Activated naive CD8-positive, alpha-beta T cell treated with anti-CD3 and anti-CD28 coated beads for 36 hours (primary cell): ENCODE measurements around the gene HIVEP1. TPM values are rescaled to one million over a fixed set of nuclear protein-coding genes. Genes with fewer than 3 reads are reported as not detected.
"Not testable (repeated sequence)": the region's sequence is repeated elsewhere in the genome, so short reads cannot be mapped to it uniquely, and the experiment has no call there.

Source experiments
- DNase-seq: peaks from one replicate; pipeline ENCODE4 v3.0.0; 2021
- H3K27ac Mint-ChIP-seq: one replicate; pipeline ENCODE4 v1.8.0; 2022; ENCODE audit warnings: mild to moderate bottlenecking, moderate library complexity, mixed read lengths
- H3K27me3 Mint-ChIP-seq: one replicate; pipeline ENCODE4 v1.8.0; 2022; ENCODE audit warnings: mild to moderate bottlenecking, mixed read lengths
- H3K36me3 Mint-ChIP-seq: one replicate; pipeline ENCODE4 v1.8.0; 2021; ENCODE audit warnings: mild to moderate bottlenecking, mixed read lengths
- H3K4me1 Mint-ChIP-seq: one replicate; pipeline ENCODE4 v1.8.0; 2021; ENCODE audit warnings: mixed read lengths
- H3K4me3 Mint-ChIP-seq: one replicate; pipeline ENCODE4 v1.8.0; 2022; ENCODE audit warnings: mild to moderate bottlenecking, moderate library complexity, mixed read lengths
- H3K9me3 Mint-ChIP-seq: one replicate; pipeline ENCODE4 v1.8.0; 2022; ENCODE audit warnings: mixed read lengths
- total RNA-seq, 2 experiments: library from RNA; stranded (reverse); gene quantifications; one replicate each; pipeline ENCODE4 v1.2.3, GENCODE V29; 2021

HIVEP1 gene
- total RNA-seq, 2 experiments from 2014 or later = 33.9 to 41.9 TPM

DNA sequence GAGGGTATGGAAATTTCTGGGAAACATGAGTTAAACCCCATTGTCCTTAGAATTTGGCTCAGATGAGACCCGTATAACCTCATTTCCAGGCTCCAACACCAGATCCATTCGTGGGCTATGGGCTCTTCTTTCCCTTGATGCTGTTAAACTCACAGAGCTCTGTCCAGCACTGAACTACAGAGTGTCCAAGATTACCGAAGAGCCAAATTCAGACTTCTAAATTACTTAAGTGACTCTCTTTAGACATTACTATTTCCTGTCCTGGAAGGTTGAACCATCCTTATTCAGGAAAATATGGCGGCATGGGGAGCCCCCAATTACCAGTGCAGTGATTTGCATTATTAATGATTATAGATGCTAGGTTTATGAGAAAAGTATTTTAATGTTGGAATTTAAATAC is 153.2 kb downstream of the HIVEP1 start:
- H3K27me3 Mint-ChIP-seq = no peaks in the 10 kb centered on the region
- H3K27ac Mint-ChIP-seq = no peak overlapping the region
- H3K4me1 Mint-ChIP-seq = peaks cover 22% of the 10 kb centered on the region
- peaks cover 25% of the 10 kb centered on the region for H3K36me3 Mint-ChIP-seq
- H3K4me3 Mint-ChIP-seq = no peak overlapping the region
- H3K9me3 Mint-ChIP-seq = no peaks in the 10 kb centered on the region
- no peak for DNase-seq

- peaks cover 22% of the 10 kb centered on the region for H3K4me1 Mint-ChIP-seq
- no peak for DNase-seq
- H3K9me3 Mint-ChIP-seq = no peaks in the 10 kb centered on the region
- H3K27ac Mint-ChIP-seq = no peak overlapping the region
- H3K4me3 Mint-ChIP-seq = no peak overlapping the region
- peaks cover 25% of the 10 kb centered on the region for H3K36me3 Mint-ChIP-seq
- H3K27me3 Mint-ChIP-seq = no peaks in the 10 kb centered on the region
Observed at GRCh38 chr6:12165722-12166280, 153.7 kb downstream of the HIVEP1 start.

DNA sequence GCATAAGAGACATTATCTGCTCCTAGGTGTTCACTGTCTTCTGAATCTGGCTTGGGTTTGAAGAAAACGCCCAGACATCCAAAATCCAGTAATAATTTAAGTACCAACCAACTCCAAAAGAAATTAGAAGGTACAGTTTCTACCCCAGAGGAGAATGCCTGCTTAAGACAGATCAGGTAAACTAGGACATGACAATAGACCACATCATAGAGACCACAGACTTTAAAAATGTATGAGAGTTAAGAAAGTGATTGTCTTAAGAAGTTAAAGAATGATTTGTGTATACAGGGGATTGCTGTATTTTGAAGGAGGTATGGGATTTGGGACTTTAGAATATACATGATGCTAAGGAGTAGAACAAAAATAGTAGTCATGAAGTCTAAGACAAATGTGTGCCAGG is 157.3 kb downstream of the HIVEP1 start:
- Mint-ChIP-seq H3K4me1 (peaks cover 5% of the 10 kb centered on the region), H3K27me3 (no peaks in the 10 kb centered on the region), H3K36me3 (peaks cover 4% of the 10 kb centered on the region), H3K9me3 (no peaks in the 10 kb centered on the region), H3K4me3 (no peak overlapping the region), H3K27ac (no peak overlapping the region)
- no peak for DNase-seq

DNA sequence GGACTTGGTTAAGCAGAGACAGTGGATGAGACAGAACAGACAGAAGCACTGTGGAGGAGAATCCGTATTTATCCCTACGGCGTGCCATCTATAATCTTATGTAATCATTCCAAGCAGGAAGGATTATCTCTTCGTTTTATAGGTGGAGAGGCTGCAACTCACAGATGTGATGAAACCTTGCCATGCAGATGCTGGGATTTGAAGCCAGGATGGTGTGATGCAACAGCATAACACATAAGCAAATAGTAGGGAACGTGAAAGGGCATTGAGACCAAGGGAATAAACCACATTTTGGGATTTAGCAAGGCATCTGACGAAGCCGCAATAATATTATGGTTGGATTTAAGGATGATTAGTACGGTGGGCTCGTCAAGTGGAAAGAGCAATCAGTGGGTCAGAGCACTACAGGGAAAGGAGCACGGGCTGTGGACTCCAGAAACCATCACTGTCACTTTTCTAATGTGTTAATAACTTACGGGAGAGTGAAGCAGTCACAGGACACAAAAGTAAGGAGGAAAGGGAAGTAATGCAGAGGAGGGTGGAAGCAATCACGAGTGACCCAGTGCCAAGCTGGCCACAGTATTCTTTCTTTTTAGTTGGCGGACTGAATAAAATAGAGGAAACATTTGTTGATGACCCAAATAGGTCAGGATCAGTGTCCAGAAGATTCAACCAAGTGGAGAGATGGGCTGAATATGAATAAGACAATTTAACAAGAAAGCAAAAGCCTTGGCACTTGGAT is 158.4 kb downstream of the HIVEP1 start:
- Mint-ChIP-seq H3K27me3 (no peaks in the 10 kb centered on the region), H3K36me3 (no peaks in the 10 kb centered on the region), H3K27ac (no peak overlapping the region), H3K4me3 (no peak overlapping the region), H3K4me1 (peaks cover 3% of the 10 kb centered on the region), H3K9me3 (no peaks in the 10 kb centered on the region)
- DNase-seq = no peak

GRCh38 chr6:12171717-12172116 is 159.6 kb downstream of the HIVEP1 start:
- Mint-ChIP-seq H3K27me3 (no peaks in the 10 kb centered on the region), H3K4me1 (peaks cover 3% of the 10 kb centered on the region), H3K36me3 (no peaks in the 10 kb centered on the region), H3K4me3 (no peak overlapping the region), H3K27ac (no peak overlapping the region), H3K9me3 (peaks cover under 1% of the 10 kb centered on the region)
- DNase-seq = no peak

GRCh38 chr6:12172572-12172971 is 160.5 kb downstream of the HIVEP1 start:
- no peak for DNase-seq
- peaks cover 4% of the 10 kb centered on the region for H3K9me3 Mint-ChIP-seq
- peaks cover 3% of the 10 kb centered on the region for H3K4me1 Mint-ChIP-seq
- no peak overlapping the region for H3K4me3 Mint-ChIP-seq
- no peaks in the 10 kb centered on the region for H3K36me3 Mint-ChIP-seq
- H3K27me3 Mint-ChIP-seq = no peaks in the 10 kb centered on the region
- no peak overlapping the region for H3K27ac Mint-ChIP-seq

DNA sequence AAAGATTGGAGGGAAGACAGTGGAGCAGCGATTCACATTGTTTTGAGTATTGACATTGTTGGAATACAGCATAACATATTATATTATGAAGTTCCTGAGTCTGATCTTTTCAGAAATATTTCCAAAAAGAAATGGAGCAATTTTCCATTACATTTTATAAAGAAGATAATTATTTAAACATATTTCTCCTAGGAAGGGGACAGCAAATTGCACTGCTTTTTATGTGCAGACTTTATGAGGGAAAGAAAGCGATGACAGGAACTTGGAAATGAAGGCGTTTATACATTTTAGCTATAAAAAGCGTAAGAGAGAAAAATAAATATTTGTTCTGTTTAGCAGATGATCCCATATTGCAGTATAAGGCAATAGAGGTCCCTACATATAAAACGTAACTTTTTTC is 161.1 kb downstream of the HIVEP1 start:
- H3K27ac Mint-ChIP-seq = no peak overlapping the region
- no peaks in the 10 kb centered on the region for H3K36me3 Mint-ChIP-seq
- DNase-seq = no peak
- H3K4me1 Mint-ChIP-seq = peaks cover 3% of the 10 kb centered on the region
- H3K4me3 Mint-ChIP-seq = no peak overlapping the region
- peaks cover 4% of the 10 kb centered on the region for H3K9me3 Mint-ChIP-seq
- no peaks in the 10 kb centered on the region for H3K27me3 Mint-ChIP-seq

- Mint-ChIP-seq H3K27me3 (no peaks in the 10 kb centered on the region), H3K4me1 (peaks cover 3% of the 10 kb centered on the region), H3K27ac (no peak overlapping the region), H3K4me3 (no peak overlapping the region), H3K36me3 (no peaks in the 10 kb centered on the region), H3K9me3 (peaks cover 4% of the 10 kb centered on the region)
- DNase-seq = no peak
Observed at GRCh38 chr6:12173661-12174060, 161.5 kb downstream of the HIVEP1 start.

GRCh38 chr6:12174878-12175277 is 162.8 kb downstream of the HIVEP1 start:
- Mint-ChIP-seq H3K27ac (no peak overlapping the region), H3K27me3 (no peaks in the 10 kb centered on the region), H3K4me3 (no peak overlapping the region), H3K4me1 (no peaks in the 10 kb centered on the region), H3K36me3 (no peaks in the 10 kb centered on the region), H3K9me3 (peaks cover 4% of the 10 kb centered on the region)
- no peak for DNase-seq

DNA sequence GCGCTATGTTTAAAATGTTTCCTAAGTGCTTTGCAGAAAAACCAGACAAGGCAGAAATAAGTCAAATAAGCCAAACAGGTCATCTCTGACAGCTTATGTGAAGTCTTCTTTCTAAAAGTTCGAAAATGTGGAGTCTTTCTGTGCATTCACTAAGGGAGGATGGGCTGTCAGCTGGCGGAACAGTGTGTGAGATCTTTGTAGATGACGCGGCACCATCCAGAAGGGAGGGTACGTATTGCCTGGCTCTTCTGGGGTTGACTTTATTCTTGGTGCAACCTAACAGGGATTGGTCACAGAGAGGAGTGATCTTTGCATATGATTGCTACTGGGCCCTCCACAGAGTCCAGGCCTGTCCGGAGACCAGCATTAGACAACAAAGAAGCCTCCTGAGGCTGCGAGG is 163.5 kb downstream of the HIVEP1 start:
- no peak for DNase-seq
- H3K36me3 Mint-ChIP-seq = no peaks in the 10 kb centered on the region
- no peak overlapping the region for H3K27ac Mint-ChIP-seq
- H3K4me1 Mint-ChIP-seq = no peaks in the 10 kb centered on the region
- H3K9me3 Mint-ChIP-seq = peaks cover 4% of the 10 kb centered on the region
- H3K4me3 Mint-ChIP-seq = no peak overlapping the region
- H3K27me3 Mint-ChIP-seq = no peaks in the 10 kb centered on the region

GRCh38 chr6:12176782-12177181 is 164.7 kb downstream of the HIVEP1 start:
- H3K4me3 Mint-ChIP-seq, H3K4me1 Mint-ChIP-seq, H3K9me3 Mint-ChIP-seq, DNase-seq, H3K27ac Mint-ChIP-seq, H3K36me3 Mint-ChIP-seq, H3K27me3 Mint-ChIP-seq: not testable (repeated sequence)

DNA sequence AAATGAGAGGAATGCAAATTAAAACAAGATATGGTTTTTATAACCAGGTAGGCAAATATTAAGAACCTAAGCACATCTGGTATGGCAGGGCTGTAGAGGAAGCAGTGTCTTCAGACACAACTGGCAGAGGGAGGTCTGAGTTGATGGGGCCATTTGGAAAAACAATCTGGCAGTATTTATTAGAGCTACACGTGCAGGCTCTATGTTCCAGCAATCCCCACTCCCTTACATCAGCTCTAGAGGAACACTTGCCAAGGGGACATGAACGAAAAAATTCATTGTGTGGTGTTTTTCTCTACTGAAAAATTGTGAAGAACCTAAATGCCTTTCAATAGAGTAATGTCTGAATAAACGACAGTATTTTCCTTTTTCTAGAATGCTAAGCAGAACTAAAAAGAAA is 166.4 kb downstream of the HIVEP1 start:
- Mint-ChIP-seq H3K27me3 (no peaks in the 10 kb centered on the region), H3K9me3 (peaks cover 4% of the 10 kb centered on the region), H3K4me1 (peaks cover 6% of the 10 kb centered on the region), H3K36me3 (no peaks in the 10 kb centered on the region), H3K4me3 (no peak overlapping the region), H3K27ac (no peak overlapping the region)
- DNase-seq = no peak

- Mint-ChIP-seq H3K27me3 (peaks cover 3% of the 10 kb centered on the region), H3K27ac (no peak overlapping the region), H3K4me3 (no peak overlapping the region), H3K9me3 (peaks cover 4% of the 10 kb centered on the region), H3K36me3 (peaks cover 2% of the 10 kb centered on the region), H3K4me1 (peaks cover 9% of the 10 kb centered on the region)
- DNase-seq = no peak
Observed at GRCh38 chr6:12181481-12181880, 169.4 kb downstream of the HIVEP1 start.

DNA sequence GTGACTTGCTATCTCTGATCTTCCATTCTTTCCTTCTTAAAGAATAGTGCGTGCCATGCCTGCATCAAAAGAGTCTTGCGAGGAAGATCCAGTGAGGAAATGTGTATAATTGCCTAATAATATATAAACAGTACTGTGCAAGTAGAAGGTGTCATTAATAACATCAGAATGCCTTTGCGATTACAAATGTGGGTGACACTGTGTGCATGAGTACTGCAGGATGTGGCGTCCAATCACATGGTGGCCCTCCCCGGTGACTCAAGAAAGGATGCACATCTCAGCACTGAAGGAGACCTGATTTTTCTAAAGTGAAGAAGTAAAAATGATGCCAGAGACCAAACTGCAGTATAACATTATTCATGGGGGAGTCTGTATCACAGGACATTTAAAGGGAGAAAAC is 170.6 kb downstream of the HIVEP1 start:
- Mint-ChIP-seq H3K36me3 (peaks cover 2% of the 10 kb centered on the region), H3K4me3 (no peak overlapping the region), H3K9me3 (no peaks in the 10 kb centered on the region), H3K27ac (no peak overlapping the region), H3K4me1 (peaks cover 9% of the 10 kb centered on the region), H3K27me3 (peaks cover 3% of the 10 kb centered on the region)
- no peak for DNase-seq

GRCh38 chr6:12185081-12185673 is 173.1 kb downstream of the HIVEP1 start:
- peaks cover 9% of the 10 kb centered on the region for H3K4me1 Mint-ChIP-seq
- no peak overlapping the region for H3K27ac Mint-ChIP-seq
- H3K4me3 Mint-ChIP-seq = no peak overlapping the region
- peaks cover 2% of the 10 kb centered on the region for H3K36me3 Mint-ChIP-seq
- no peaks in the 10 kb centered on the region for H3K9me3 Mint-ChIP-seq
- no peak for DNase-seq
- H3K27me3 Mint-ChIP-seq = peaks cover 3% of the 10 kb centered on the region

DNA sequence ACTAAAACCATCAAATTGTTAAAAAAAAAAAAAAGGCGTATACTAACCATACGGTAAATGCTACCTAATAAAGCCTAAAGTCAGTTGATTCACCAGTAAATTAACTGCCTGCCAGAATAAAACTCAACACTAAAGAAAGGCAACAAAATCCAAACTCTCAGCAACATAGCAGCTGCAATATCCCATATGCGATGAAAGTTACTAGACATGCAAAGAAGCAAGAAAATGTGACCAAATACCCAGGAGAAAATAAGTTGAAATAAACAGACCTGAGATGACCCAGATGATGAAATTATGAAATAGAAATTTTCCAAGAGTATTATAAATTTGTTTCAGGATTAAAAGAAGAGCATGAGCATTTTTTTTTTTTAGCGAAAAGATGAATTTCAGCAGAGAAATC is 174.4 kb downstream of the HIVEP1 start:
- Mint-ChIP-seq H3K4me3 (no peak overlapping the region), H3K36me3 (peaks cover 2% of the 10 kb centered on the region), H3K4me1 (peaks cover 9% of the 10 kb centered on the region), H3K27me3 (peaks cover 3% of the 10 kb centered on the region), H3K27ac (no peak overlapping the region), H3K9me3 (no peaks in the 10 kb centered on the region)
- DNase-seq = no peak
